Stimulated activated CD8-positive, alpha-beta memory T cell treated with anti-CD3 and anti-CD28 coated beads, Interleukin-12 subunit alpha, Interleukin-12 subunit beta, amount 100 ng/mL, for 1 hour (primary cell): ENCODE data around the gene MBNL2.

Experiments
- DNase-seq: peaks from one replicate; pipeline ENCODE4 v3.0.0-alpha.2; 2020; ENCODE audit warnings: low read depth

Gene MBNL2

GRCh38 chr13:97234236-97234635, 12.1 kb downstream of the MBNL2 start:
- DNase-seq: no peak

GRCh38 chr13:97234742-97235141, 12.6 kb downstream of the MBNL2 start:
- DNase-seq: no peak

DNA sequence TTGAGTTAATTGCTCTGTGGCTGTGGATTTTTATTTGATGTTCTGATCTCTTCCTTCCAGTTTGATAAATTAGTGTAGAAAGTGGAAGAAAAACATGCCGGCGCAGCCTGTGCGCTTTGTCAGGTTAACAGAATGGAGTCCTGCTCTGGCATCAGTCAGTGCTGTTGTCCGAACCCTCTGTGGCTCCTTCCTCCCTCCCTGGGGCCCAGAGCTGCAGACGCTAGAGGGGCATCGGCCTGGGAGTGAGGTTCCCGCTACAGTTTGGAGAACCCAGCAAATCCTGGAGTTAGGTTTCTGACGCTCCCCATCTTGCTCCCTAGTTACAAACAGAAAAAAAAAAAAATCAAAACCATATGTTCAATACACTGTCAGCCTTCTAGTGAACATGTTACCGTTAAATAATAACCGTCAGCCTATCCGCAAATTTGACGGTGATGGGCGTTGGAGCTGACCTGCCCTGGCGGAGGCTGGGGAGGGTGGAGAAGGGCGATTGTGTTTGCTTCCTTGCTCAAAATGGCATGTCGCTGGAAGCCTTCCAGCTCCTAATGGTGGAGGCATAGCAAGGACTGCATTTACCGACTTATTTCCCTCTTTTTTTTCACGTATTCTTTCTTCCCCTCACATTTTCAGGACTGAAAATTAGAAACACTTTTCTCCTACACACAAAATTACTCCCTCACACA, 13.6 kb downstream of the MBNL2 start:
- DNase-seq: no peak

DNA sequence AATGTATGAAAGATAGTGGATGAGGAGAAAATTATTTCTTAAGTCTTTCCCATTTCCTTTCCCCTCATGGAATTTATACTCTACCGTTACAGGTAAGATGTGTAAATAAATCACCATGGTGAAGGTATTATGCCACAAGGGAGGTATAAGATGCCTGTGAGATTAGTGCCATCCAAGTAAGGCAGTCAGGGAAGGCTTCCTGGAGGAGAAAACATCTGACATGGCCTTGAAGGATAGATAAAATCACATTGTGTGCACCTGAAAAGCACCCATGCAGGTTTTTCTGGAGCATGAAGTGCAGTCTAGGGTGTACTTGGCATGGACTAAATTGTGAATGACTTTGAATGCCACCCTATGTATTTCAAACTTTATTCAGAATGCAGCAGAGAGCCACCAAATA, 15.3 kb downstream of the MBNL2 start:
- DNase-seq: no peak

- no peak for DNase-seq
Observed at GRCh38 chr13:97238432-97238831, 16.3 kb downstream of the MBNL2 start.

- no peak for DNase-seq
Observed at GRCh38 chr13:97238883-97239282, 16.8 kb downstream of the MBNL2 start.

- DNase-seq: no peak
Observed at GRCh38 chr13:97239306-97239705, 17.2 kb downstream of the MBNL2 start.

DNA sequence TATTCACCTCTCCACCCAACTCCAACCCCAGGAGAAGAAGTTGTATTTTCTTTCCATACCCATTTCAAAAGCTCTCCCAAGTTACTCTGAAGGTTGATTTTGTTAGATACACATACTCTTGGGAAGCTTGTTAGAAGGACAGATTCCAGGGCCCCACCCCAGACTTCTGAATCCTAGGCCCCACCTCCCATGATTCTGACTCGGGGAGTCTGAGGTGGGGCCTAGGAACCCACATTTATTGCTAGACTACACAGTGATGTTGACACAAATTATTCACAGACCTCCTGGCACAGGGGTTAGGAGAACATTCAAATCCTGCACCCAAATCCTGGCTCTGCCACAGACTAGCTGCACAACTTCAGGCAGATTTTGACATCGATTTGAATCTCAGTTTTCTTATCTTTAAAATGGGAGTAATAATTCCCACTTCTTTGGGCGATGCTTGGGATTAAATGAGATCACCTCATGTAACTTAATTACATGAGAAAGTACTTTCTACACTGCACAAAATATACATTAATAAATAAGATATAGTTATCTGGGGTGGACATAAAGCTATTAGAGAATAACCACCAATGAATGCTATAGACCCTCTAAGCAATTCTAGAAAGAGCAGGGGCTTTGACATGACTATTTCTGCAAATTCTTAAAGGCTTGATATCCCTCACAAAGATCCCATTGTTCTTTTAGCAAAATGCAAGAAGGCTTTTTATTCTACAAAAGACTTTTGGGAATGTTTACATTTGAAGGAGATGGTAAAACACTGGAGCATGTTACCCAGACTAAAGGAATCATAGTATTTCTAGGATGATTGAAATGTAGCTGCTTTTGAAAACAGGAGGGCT, 18.0 kb downstream of the MBNL2 start:
- DNase-seq: no peak

GRCh38 chr13:97240788-97241734, 18.9 kb downstream of the MBNL2 start:
- no peak for DNase-seq

DNA sequence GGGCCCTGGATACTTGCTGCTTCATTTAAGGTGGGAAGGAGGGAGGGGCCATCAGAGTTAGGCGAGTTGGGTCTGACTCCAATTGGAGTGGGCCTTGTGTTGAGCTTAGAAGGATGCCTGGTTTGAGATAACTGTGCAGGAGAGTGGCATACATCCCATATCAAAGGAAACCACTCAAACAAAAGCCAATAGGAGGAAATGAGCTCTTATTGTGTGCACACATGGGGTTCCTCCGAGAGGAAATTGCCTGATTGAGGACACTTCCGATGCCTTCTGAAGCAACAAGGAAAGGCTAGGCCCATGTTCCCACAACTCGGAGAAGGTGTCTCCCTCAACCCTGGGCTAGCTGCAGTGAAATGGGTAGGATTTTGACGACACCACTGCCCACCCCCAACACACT, 19.6 kb downstream of the MBNL2 start:
- no peak for DNase-seq

DNA sequence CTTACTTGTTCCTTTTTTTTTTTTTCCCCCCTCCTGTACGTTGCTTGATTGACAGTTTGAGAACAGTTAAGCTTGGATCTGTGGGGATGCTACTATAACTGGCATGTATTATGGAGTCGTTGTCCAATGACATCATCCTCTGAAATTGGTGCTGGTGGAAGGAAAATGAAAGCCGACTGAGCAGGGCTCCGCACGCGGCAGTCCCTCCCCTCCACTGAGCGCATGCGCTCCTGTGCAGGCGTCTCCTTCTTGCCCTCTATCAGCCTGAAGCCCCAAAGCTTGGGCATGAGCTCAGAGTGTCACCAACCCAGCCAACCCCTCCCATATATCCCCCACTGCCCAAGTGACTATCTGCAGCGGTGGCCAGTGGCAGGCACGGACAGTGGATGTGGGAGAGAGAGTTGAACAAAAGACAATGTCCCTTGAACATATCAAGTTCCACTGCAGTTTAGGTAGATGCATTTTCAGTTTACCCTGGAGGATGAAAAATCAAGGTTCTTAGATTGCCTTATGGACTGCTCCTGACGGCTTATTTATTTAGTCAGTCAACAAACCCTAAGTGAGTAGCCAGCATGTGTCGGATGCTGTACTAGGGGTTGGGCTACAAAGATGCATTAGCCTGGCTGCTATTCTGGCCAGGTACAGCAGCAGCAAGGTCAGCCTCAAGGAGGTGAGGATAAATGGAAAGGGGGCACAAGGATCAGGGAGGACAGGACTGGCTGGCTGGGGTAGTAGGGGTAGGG, 20.8 kb downstream of the MBNL2 start:
- DNase-seq: no peak

DNA sequence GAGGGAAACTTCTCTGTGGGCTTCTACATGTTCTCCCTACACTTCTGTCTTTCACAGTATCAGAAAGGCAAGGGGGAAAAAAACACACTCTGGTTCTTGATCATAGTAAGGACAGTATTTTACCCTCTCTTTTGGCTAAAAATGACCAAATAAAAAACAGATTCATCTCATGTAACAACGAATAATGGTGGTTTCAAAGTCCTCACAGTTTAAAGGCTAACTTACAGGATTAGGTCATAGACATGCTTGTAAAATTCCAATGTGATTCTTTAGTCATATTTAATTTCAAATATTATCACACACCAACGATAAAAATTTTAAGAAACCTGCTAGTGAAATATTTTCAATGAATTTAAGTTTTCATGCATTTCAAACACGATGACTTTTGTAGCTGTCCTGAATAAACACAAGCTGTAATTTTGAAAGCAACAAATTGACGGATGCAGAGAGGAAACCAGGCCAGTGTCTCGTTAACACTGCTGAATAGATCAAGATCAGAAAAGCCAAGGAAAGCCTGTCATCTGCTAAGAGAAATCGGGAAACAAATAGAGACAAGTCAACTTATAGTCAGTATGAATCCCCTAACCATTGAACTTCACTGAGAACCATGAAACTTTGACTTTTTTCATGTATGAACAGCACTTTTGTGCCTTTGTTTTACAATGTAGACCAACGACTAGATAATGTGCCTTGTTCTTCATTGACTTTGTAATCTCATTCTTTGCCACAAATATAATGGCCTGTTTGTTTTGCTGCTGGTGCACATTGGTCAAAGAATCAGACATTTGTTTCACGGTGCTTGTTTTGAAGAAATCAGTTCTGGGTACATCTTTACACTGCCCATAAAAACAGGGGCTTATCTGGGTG, 22.0 kb downstream of the MBNL2 start:
- DNase-seq: no peak

DNA sequence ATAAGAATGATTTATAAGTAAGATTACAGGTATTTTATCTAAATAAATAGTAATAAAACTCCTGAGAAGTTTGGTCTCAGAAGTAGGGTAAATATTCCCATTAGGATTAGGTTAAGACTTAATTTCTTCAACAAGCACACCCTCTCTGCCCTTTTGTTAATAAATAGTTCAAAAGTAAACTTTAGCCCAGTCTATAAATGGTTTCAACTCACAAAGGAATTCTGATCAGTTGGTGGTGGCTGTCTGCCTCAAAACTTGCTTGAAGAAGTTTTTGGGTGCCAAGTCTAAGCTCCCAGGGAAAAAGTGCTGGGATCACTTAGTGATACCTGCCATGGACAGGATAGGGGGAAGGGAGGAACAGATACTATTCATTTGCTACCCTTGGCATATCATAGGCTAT, 22.9 kb downstream of the MBNL2 start:
- DNase-seq: no peak

DNA sequence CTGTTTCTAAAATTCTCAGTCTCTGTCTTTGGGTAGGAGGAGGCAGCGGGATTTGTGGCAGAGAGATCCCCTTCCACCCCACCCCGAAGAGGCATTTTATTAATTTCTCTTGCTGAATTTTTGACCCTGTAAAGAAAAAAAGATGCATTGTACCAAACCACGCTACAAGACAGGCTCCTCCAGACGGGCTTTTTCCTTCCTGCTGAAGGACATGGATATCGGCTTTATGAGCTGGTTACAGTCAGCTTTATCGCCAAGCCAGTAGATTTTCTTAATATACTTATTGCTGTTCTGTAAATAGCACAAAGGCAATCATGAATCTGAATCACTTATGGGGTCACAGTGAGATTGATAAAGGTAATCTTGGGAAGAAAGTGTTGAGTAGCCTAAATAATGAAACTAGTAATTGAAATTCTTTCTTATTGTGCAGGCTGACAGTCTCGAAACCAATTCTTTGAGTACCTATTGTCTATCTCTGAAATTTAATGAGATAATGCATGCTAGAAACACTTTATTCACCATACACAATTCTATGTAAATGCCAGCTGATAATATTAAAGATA, 24.5 kb downstream of the MBNL2 start:
- no peak for DNase-seq

DNA sequence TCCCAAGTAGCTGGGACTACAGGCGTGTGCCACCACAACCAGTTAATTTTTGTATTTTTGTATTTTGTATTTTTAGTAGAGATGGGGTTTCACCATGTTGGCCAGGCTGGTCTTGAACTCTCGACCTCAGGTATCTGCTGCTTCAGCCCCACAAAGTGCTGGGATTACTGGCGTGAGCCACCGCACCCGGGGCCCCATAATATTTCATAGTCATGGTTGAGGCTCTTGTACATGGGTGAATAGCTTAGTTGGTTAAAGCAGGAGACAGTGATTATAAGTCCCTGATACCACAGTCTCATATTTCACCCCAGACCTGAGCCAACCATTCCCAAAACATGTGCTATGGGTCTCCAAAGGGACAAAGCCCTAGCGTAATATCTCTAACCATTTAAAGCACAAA, 26.1 kb downstream of the MBNL2 start:
- DNase-seq: no peak

GRCh38 chr13:97249093-97249795, 27.1 kb downstream of the MBNL2 start:
- no peak for DNase-seq

DNA sequence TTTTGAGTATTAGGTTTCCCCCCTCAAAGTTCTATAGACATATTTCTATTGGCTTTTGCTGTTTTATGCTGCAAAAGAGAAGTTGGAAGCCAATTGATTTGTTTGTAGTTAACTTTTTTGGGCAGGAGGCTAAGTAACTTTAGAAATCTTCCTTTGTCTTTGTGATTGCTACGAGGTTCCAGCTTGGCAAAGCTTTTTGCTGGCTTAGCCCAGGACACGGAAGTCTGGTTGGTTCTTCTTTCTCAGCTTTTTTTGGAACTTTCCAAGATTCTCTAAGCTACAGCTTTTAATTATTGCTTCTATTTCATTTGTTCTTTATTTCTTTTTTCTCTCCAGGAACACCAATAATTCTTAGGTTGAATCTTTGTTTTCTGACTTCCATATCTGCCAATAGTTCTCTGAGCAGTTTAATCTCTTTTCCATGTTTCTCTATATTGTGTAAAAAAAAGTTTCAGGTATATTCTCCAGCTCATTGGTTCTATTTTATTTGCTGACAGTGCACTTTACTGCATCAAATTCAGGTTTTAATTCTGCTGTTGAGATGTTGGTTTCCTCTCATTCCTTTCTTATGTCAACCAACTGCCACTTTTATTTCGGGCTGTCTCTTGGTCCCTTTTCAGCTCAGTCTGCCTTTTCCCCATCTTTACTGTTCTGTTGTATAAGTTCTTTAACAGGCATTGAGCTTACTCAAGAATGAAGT, 27.8 kb downstream of the MBNL2 start:
- no peak for DNase-seq

DNA sequence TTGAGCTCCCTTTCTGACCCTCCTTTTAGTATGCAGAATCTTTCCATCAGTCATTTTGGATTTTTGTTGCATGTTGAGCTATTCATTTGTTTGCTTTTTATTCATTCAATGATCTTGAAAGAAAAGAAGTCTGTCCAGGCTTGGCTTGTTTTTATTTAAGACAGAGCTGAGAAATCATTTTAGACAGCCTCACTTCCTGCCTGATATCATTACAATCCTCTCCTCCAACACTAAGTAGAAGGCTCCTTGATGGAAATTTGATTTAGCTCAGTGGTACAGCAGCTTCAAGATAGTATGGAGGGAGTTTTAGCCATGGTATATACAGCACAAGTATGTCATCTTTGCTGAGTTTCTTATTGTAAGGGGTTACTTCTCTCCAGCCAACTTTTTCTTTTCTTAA, 28.4 kb downstream of the MBNL2 start:
- DNase-seq: no peak

- DNase-seq: no peak
Observed at GRCh38 chr13:97252735-97253134, 30.6 kb downstream of the MBNL2 start.
